Choroid plexus epithelial cell (primary cell): Measurements from ENCODE around the gene SEZ6L.

Experiments used
- DNase-seq: peaks from one replicate; pipeline ENCODE4 v3.0.0-alpha.2; 2010; ENCODE audit warnings: low read depth
- H3K4me3 ChIP-seq: 2 replicates; pipeline ENCODE4 v1.5.1; 2011; ENCODE audit warnings: low read depth, mild to moderate bottlenecking, control low read depth, low read length, moderate library complexity
- CTCF ChIP-seq: conservative IDR thresholded peaks from 2 replicates; pipeline ENCODE4 v1.5.1; 2011; ENCODE audit warnings: low read depth, mild to moderate bottlenecking, control low read depth, inconsistent platforms, low read length, moderate library complexity

SEZ6L gene

GRCh38 chr22:26235792-26236487, 66.7 kb downstream of the SEZ6L start:
- TF ChIP-seq CTCF: no peak
- no peak for DNase-seq

GRCh38 chr22:26236991-26237390, 67.7 kb downstream of the SEZ6L start:
- DNase-seq: no peak
- no peak overlapping the region for H3K4me3 ChIP-seq
- TF ChIP-seq CTCF: no peak

More at GRCh38 chr22:26235792-26236487, 66.7 kb downstream of the SEZ6L start:
- no peak overlapping the region for H3K4me3 ChIP-seq

GRCh38 chr22:26238596-26238995, 69.3 kb downstream of the SEZ6L start:
- no peak for TF ChIP-seq CTCF
- DNase-seq: no peak
- no peak overlapping the region for H3K4me3 ChIP-seq

GRCh38 chr22:26239581-26239980, 70.3 kb downstream of the SEZ6L start:
- H3K4me3 ChIP-seq: no peak overlapping the region
- TF ChIP-seq CTCF: no peak
- DNase-seq: no peak

- no peak overlapping the region for H3K4me3 ChIP-seq
- TF ChIP-seq CTCF: no peak
- no peak for DNase-seq
These were observed 72.1 kb downstream of the SEZ6L start for GRCh38 chr22:26241361-26241760.

- H3K4me3 ChIP-seq: no peak overlapping the region
- no peak for DNase-seq
- no peak for TF ChIP-seq CTCF
These were observed 75.7 kb downstream of the SEZ6L start for GRCh38 chr22:26245001-26245400.

- no peak for DNase-seq
- H3K4me3 ChIP-seq: no peak overlapping the region
- TF ChIP-seq CTCF: no peak
These were observed 77.3 kb downstream of the SEZ6L start for GRCh38 chr22:26246552-26246951.
